Endothelial cell of umbilical vein (primary cell): ENCODE results near the gene DNAJB9. TPM values are rescaled to one million over a fixed set of nuclear protein-coding genes. Genes with fewer than 3 reads are reported as not detected.
A peak's percentile ranks its signal among the peaks of the same experiment; 100 is the strongest.

Experiments used
- Bru-seq: library from RNA; stranded (reverse); fragments of 400-500 nt; gene quantifications from one replicate; lab custom pipeline; 2021; lab: Mats Ljungman, UMichigan
- BruChase-seq, 2 experiments: library from RNA; stranded (reverse); fragments of 400-500 nt; gene quantifications; one replicate each; lab custom pipeline; 2021; lab: Mats Ljungman, UMichigan
- BruUV-seq: library from RNA; stranded (reverse); fragments of 400-500 nt; replicated peaks from 2 replicates; lab custom pipeline; 2021; lab: Mats Ljungman, UMichigan
- CTCF ChIA-PET: fragments of 300-600, 350-600 bp; sonication (Branson Sonifier 250); formaldehyde crosslinking; loops from one replicate; lab custom pipeline; 2021; ENCODE audit warnings: antibody characterized with exemption, inconsistent platforms; lab: Charles Lee
- POLR2A ChIA-PET: fragments of 300-600, 350-600 bp; sonication (Branson Sonifier 250); formaldehyde crosslinking; loops from one replicate; lab custom pipeline; 2021; ENCODE audit warnings: antibody characterized with exemption, inconsistent platforms; lab: Charles Lee
- DNase-seq: peaks from one replicate; pipeline ENCODE4 v3.0.0-alpha.2; 2011; ENCODE audit warnings: low read depth, low spot score
- FAIRE-seq: peaks from 2 replicates; lab custom pipeline; 2011; peaks lifted over from hg19 to GRCh38; lab: Jason Lieb, UNC
- H2AFZ ChIP-seq: 2 replicates; pipeline ENCODE4 v1.6.0; 2012; ENCODE audit warnings: low read depth, low read length, control low read depth, inconsistent platforms
- H3K27ac ChIP-seq: 2 replicates; pipeline ENCODE4 v1.5.1; 2011; ENCODE audit warnings: low read depth, mild to moderate bottlenecking, control low read depth, low read length, moderate library complexity; ENCODE audit not compliant: insufficient read depth
- H3K27me3 ChIP-seq, 2 experiments: 2 replicates each; pipeline versions ENCODE4 v1.6.0 to v1.6.1; 2011; ENCODE audit warnings: low read length in 2 of 2, mixed read lengths in 1 of 2; ENCODE audit not compliant: control insufficient read depth in 2 of 2, insufficient read depth in 2 of 2
- H3K36me3 ChIP-seq, 2 experiments: 2 replicates in 1 of 2; 3 replicates in 1 of 2; pipeline ENCODE4 v1.5.1; 2011; ENCODE audit warnings: low read length in 2 of 2, mild to moderate bottlenecking in 1 of 2, moderate library complexity in 1 of 2; ENCODE audit not compliant: control insufficient read depth in 2 of 2, insufficient read depth in 2 of 2; ENCODE audit errors: extremely low read depth in 1 of 2
- H3K4me1 ChIP-seq: 3 replicates; pipeline ENCODE4 v1.5.1; 2011; ENCODE audit warnings: mild to moderate bottlenecking, low read length; ENCODE audit not compliant: control insufficient read depth, insufficient read depth; ENCODE audit errors: extremely low read depth
- H3K4me2 ChIP-seq: 2 replicates; pipeline ENCODE4 v1.6.1; 2011; ENCODE audit warnings: low read length, control low read depth, mixed read lengths; ENCODE audit not compliant: insufficient read depth
- H3K4me3 ChIP-seq, 3 experiments: fragments of 200-600 bp in 1 of 3; sonication (generic), shearing (Covaris generic) in 1 of 3; replicated peaks in 1 of 3; 2 replicates each; pipeline ENCODE4 v1.5.1; 2011 to 2016; ENCODE audit warnings: control low read depth in 3 of 3, low read length in 3 of 3, mild to moderate bottlenecking in 2 of 3, inconsistent platforms in 1 of 3, low read depth in 1 of 3, moderate library complexity in 1 of 3; ENCODE audit not compliant: insufficient read depth in 1 of 3
- H3K79me2 ChIP-seq: 2 replicates; pipeline ENCODE4 v1.6.0; 2012; ENCODE audit warnings: low read length, inconsistent platforms; ENCODE audit not compliant: control insufficient read depth, insufficient read depth
- H3K9ac ChIP-seq: replicated peaks from 2 replicates; pipeline ENCODE3; 2011; ENCODE audit warnings: low read length, control low read depth; ENCODE audit not compliant: insufficient read depth; ENCODE audit errors: extremely low read depth
- H3K9me1 ChIP-seq: replicated peaks from 3 replicates; pipeline ENCODE4 v1.6.0; 2011; ENCODE audit warnings: mild to moderate bottlenecking, low read length; ENCODE audit not compliant: control insufficient read depth, insufficient read depth; ENCODE audit errors: extremely low read depth
- H3K9me3 ChIP-seq: replicated peaks from 2 replicates; pipeline ENCODE4 v1.5.1; 2012; ENCODE audit warnings: low read length, inconsistent platforms; ENCODE audit not compliant: control insufficient read depth, insufficient read depth
- H4K20me1 ChIP-seq: replicated peaks from 2 replicates; pipeline ENCODE3; 2011; ENCODE audit warnings: mild to moderate bottlenecking, low read length; ENCODE audit not compliant: control insufficient read depth, insufficient read depth; ENCODE audit errors: extremely low read depth
- CTCF ChIP-seq, 2 donors: IDR thresholded peaks; 1 replicate in 1 of 2; 2 replicates in 1 of 2; pipeline ENCODE4 v1.5.1; 2011; ENCODE audit warnings: low read length in 2 of 2, mild to moderate bottlenecking in 2 of 2, moderate library complexity in 2 of 2, control low read depth in 1 of 2, inconsistent platforms in 1 of 2, low read depth in 1 of 2; ENCODE audit not compliant: insufficient read depth in 1 of 2; ENCODE audit errors: extremely low read depth in 1 of 2
- EZH2 ChIP-seq: IDR thresholded peaks from 2 replicates; pipeline ENCODE4 v1.6.1; 2012; ENCODE audit warnings: borderline replicate concordance, low read depth, mild to moderate bottlenecking, moderate library complexity, low read length, inconsistent platforms; ENCODE audit not compliant: severe bottlenecking
- FOS ChIP-seq: IDR thresholded peaks from 2 replicates; pipeline ENCODE4 v1.6.1; 2011; ENCODE audit warnings: mild to moderate bottlenecking, low read length, moderate library complexity, borderline replicate concordance; ENCODE audit not compliant: insufficient read depth
- GATA2 ChIP-seq: IDR thresholded peaks from 2 replicates; pipeline ENCODE4 v1.7.0; 2011; ENCODE audit warnings: low read depth, mild to moderate bottlenecking, moderate library complexity, mixed read lengths, low read length; ENCODE audit not compliant: insufficient read length, insufficient read depth
- JUN ChIP-seq: IDR thresholded peaks from 2 replicates; pipeline ENCODE4 v1.6.1; 2011; ENCODE audit warnings: borderline replicate concordance, low read depth; ENCODE audit not compliant: insufficient read length, insufficient read depth
- MAX ChIP-seq: IDR thresholded peaks from 2 replicates; pipeline ENCODE4 v1.6.1; 2011; ENCODE audit not compliant: insufficient read depth, insufficient read length
- MYC ChIP-seq: IDR thresholded peaks from one replicate; pipeline ENCODE4 v1.6.1; 2011; ENCODE audit warnings: mild to moderate bottlenecking, low read depth, low read length
- POLR2A ChIP-seq: IDR thresholded peaks from 2 replicates; pipeline ENCODE4 v1.6.1; 2012; ENCODE audit warnings: low read depth, mild to moderate bottlenecking, control low read depth, low read length
- POLR2AphosphoS5 ChIP-seq: IDR thresholded peaks from 2 replicates; pipeline ENCODE4 v1.6.1; 2012; ENCODE audit warnings: low read depth, mild to moderate bottlenecking, control low read depth, low read length, moderate library complexity; ENCODE audit not compliant: insufficient read depth
- dilution Hi-C: fragments of 300-500 bp; cut with MboI; formaldehyde crosslinking; loops from one replicate; pipeline ENCODE4 v1.15.0; 2019; ENCODE audit warnings: low sequenced_read_pairs; ENCODE audit not compliant: extremely low pct_ligation_motif_present
- intact Hi-C: fragments of 100-400 bp; cut with micrococcal nuclease; formaldehyde crosslinking; loops from one replicate; pipeline ENCODE4 v1.10.0; 2022
- long read RNA-seq: library from polyadenylated mRNA; stranded (forward); transcript quantifications from one replicate; pipeline ENCODE4 v2.0.0, GENCODE V29; 2021
- polyA minus RNA-seq, 3 experiments: library from RNA; depleted of rRNA, polyadenylated mRNA; stranded (reverse); fragments of >200 nt; gene quantifications; 1 replicate in 1 of 3; 2 replicates in 2 of 3; pipeline ENCODE4 v1.2.3, GENCODE V29; 2011
- polyA plus RNA-seq, 4 experiments: library from polyadenylated mRNA; depleted of rRNA in 3 of 4; stranded (reverse) in 3 of 4; unstranded in 1 of 4; fragments of >200 nt; gene quantifications; 2 replicates each; pipeline versions ENCODE4 v1.2.1 to v1.2.3, GENCODE V29; 2011 to 2012; ENCODE audit warnings: missing spikeins in 1 of 4
- total RNA-seq: library from RNA; stranded (reverse); gene quantifications from 2 replicates; pipeline ENCODE4 v1.2.3, GENCODE V29; 2021

DNAJB9 gene
- total RNA-seq (11.9 and 13.4 TPM in 2 replicates), polyA plus RNA-seq (4.7 and 11.7 TPM in 2 replicates), polyA minus RNA-seq (4.5 and 5.2 TPM in 2 replicates), Bru-seq, nascent RNA (percentile 85 among the genes with signal in this experiment), BruChase-seq, experiment 1, labeled RNA remaining after a 6-hour chase (percentile 58 among the genes with signal in this experiment), BruChase-seq, experiment 2, labeled RNA remaining after a 2-hour chase (percentile 87 among the genes with signal in this experiment)
- polyA plus RNA-seq (2011; cell fraction: cytosol; rRNA removed): 6.8 TPM in 2 replicates
- 4.7 and 4.8 TPM in 2 replicates for polyA plus RNA-seq (2011; cell fraction: nucleus; rRNA removed)
- polyA plus RNA-seq (2012): 14.2 and 21.8 TPM in 2 replicates
- polyA minus RNA-seq (2011; cell fraction: cytosol; rRNA and poly(A)+ RNA removed): 5.3 TPM
- polyA minus RNA-seq (2011; cell fraction: nucleus; rRNA and poly(A)+ RNA removed): 10.1 and 18.6 TPM in 2 replicates
- long read RNA-seq, transcript DNAJB9-201 (3 exons, 2,715 nt): major isoform, 56 of 58 reads
- long read RNA-seq, partial matches to known transcripts: 2 of 58 reads
- long read RNA-seq, other reads (novel, unspliced or antisense): 0 of 58 reads

GRCh38 chr7:108569381-108570145 lies at the start of gene DNAJB9, which contains the start of gene THAP5:
Gene DNAJB9 (plus strand): TSS chr7:108569874. CDS start chr7:108571727, 1,853 bp downstream.
Gene THAP5 (minus strand): TSS chr7:108569706. CDS start chr7:108569569, 137 bp downstream.
- peak; percentile 14 for TF ChIP-seq FOS
- TF ChIP-seq JUN: no peak
- no peak for TF ChIP-seq GATA2
- peak in 1 of 2 donors; percentile 3 for TF ChIP-seq CTCF (IDR thresholded peaks at IDR 0.05; ENCODE audit: extremely low read depth in 1 of 2, insufficient read depth in 1 of 2, low read depth in 1 of 2, low read length in 2 of 2)
- peak; percentile 67 for TF ChIP-seq MYC
- peak; percentile 86 for TF ChIP-seq POLR2AphosphoS5
- peak; percentile 100 for TF ChIP-seq MAX
- TF ChIP-seq EZH2: no peak
- peak; percentile 75 for TF ChIP-seq POLR2A
- dilution Hi-C loops: no loop called here
- Histone ChIP-seq H2AFZ (peak within 1 kb of the TSS; percentile 69), H3K4me3 (peak within 1 kb of the TSS; percentile 63 to 99 (median 79)), H3K9me3 (no peaks in the 10 kb centered on the region), H3K36me3 (peaks cover 0 to 4% of the 10 kb centered on the region in 2 experiments), H4K20me1 (no peaks in the 10 kb centered on the region), H3K9me1 (no peaks in the 10 kb centered on the region), H3K27ac (peak within 1 kb of the TSS; percentile 90), H3K79me2 (peaks cover 26% of the 10 kb centered on the region), H3K9ac (peak within 1 kb of the TSS; percentile 94), H3K4me2 (peak within 1 kb of the TSS; percentile 94), H3K27me3 (no peaks in the 10 kb centered on the region), H3K4me1 (peaks cover 37% of the 10 kb centered on the region)
- intact Hi-C loops: loop anchor here (1.0 kb wide), 1 partner anchor 43 kb away; the partner anchor contains the start of gene PNPLA8
- ChIA-PET CTCF (interaction anchor here (1.0 kb wide), 1 partner anchor 23 kb away, joined by 3 read pairs; no protein-coding TSS in a partner anchor), POLR2A (interaction anchor here (1.7 kb wide), 1 partner anchor 44 kb away, joined by 9 read pairs; the partner anchor contains the start of gene PNPLA8)
- peak; percentile 95 for FAIRE-seq
- BruUV-seq: no TSS peak
- peak; percentile 100 for DNase-seq
